BLaER1 (cell line): ENCODE data around the gene EPHA10.

Source experiments
- H3K27ac ChIP-seq: shearing (Covaris generic); formaldehyde crosslinking; 2 replicates; pipeline ENCODE4 v1.8.1; 2022
- H3K27me3 ChIP-seq: shearing (Covaris generic); formaldehyde crosslinking; 2 replicates; pipeline ENCODE4 v1.8.1; 2022
- H3K36me3 ChIP-seq: shearing (Covaris generic); formaldehyde crosslinking; 2 replicates; pipeline ENCODE4 v1.8.1; 2022
- H3K4me1 ChIP-seq: shearing (Covaris generic); formaldehyde crosslinking; 2 replicates; pipeline ENCODE4 v1.8.1; 2022
- H3K4me2 ChIP-seq: shearing (Covaris generic); formaldehyde crosslinking; 2 replicates; pipeline ENCODE4 v1.8.1; 2022
- H3K4me3 ChIP-seq: shearing (Covaris generic); formaldehyde crosslinking; 2 replicates; pipeline ENCODE4 v1.8.1; 2022
- H3K9ac ChIP-seq: shearing (Covaris generic); formaldehyde crosslinking; 2 replicates; pipeline ENCODE4 v1.8.1; 2022
- H3K9me3 ChIP-seq: shearing (Covaris generic); formaldehyde crosslinking; 2 replicates; pipeline ENCODE4 v1.8.1; 2022
- H4K20me1 ChIP-seq: shearing (Covaris generic); formaldehyde crosslinking; 2 replicates; pipeline ENCODE4 v1.8.1; 2022
- Cebpa-rat ChIP-seq: shearing (Covaris generic); IDR thresholded peaks from 2 replicates; pipeline ENCODE4 v1.8.1; 2022

Gene EPHA10

DNA sequence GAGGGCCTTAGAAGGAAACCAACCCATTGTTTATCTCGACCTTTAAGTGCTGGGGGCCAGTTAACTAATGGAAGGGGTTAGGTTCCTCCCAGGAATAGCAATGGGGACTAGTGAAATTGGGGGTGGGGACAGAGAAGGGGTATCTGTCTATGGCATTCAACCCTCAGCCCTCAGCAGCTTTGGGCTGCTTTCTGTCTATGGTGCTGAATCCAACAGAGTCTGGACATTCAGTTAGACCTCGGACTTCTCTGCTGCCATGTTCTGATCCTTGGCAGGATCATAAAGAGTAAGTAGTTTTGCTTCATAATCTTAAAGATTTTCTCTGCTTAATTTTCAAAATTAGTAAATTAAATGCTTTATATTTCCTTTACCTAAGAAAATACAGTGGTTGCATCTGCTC lies 2.6 kb upstream of the EPHA10 start:
- H3K36me3 ChIP-seq = no peaks in the 10 kb centered on the region
- no peaks in the 10 kb centered on the region for H3K9me3 ChIP-seq
- H4K20me1 ChIP-seq = no peaks in the 10 kb centered on the region
- H3K4me2 ChIP-seq = no peak overlapping the region
- no peak overlapping the region for H3K27ac ChIP-seq
- H3K9ac ChIP-seq = no peak overlapping the region
- peaks cover 15% of the 10 kb centered on the region; the same call in 1 of the 2 replicates for H3K4me1 ChIP-seq
- no peak for TF ChIP-seq Cebpa-rat
- H3K4me3 ChIP-seq = no peak overlapping the region
- peaks cover 51% of the 10 kb centered on the region for H3K27me3 ChIP-seq

- Histone ChIP-seq H4K20me1 (no peaks in the 10 kb centered on the region), H3K4me3 (no peak overlapping the region), H3K4me2 (no peak overlapping the region), H3K4me1 (peaks cover 15% of the 10 kb centered on the region; the same call in 1 of the 2 replicates), H3K9me3 (no peaks in the 10 kb centered on the region), H3K36me3 (no peaks in the 10 kb centered on the region), H3K9ac (no peak overlapping the region), H3K27ac (no peak overlapping the region), H3K27me3 (peaks cover 51% of the 10 kb centered on the region)
- TF ChIP-seq Cebpa-rat = no peak
Measured at GRCh38 chr1:37765916-37766664, 1.2 kb upstream of the EPHA10 start.

DNA sequence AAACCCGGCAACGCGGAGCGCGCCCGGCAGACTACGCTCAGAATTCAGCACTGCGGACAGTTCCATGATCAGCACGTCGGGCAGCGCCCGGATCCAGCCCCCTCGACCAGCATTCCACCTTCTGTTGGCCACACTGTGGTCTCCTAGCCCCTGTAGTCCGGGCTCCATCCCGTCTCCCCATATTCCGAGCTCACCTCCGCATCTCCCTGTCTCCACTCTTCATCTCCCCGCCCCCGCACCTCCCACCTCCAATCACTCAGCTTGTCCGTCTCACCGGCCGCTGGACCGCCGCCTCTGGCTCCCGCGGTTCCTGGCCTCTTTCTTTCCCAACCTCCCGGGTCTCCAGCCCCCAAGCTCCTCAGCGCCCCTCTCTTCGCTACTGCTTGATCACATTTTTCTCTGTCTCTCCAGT lies 500 bp downstream of the EPHA10 start:
- no peaks in the 10 kb centered on the region for H3K36me3 ChIP-seq
- TF ChIP-seq Cebpa-rat = no peak
- no peak overlapping the region for H3K4me2 ChIP-seq
- H3K9me3 ChIP-seq = no peaks in the 10 kb centered on the region
- no peaks in the 10 kb centered on the region for H4K20me1 ChIP-seq
- H3K4me3 ChIP-seq = no peak overlapping the region
- no peak overlapping the region for H3K9ac ChIP-seq
- H3K27me3 ChIP-seq = peaks cover 50% of the 10 kb centered on the region
- H3K27ac ChIP-seq = no peak overlapping the region
- peaks cover 15% of the 10 kb centered on the region; the same call in 1 of the 2 replicates for H3K4me1 ChIP-seq

- Histone ChIP-seq H3K4me1 (peaks cover 15% of the 10 kb centered on the region; the same call in 1 of the 2 replicates), H3K36me3 (no peaks in the 10 kb centered on the region), H3K4me2 (no peak overlapping the region), H3K9me3 (no peaks in the 10 kb centered on the region), H3K27me3 (peaks cover 45% of the 10 kb centered on the region), H4K20me1 (no peaks in the 10 kb centered on the region), H3K27ac (no peak overlapping the region), H3K9ac (no peak overlapping the region), H3K4me3 (no peak overlapping the region)
- no peak for TF ChIP-seq Cebpa-rat
Measured at GRCh38 chr1:37763791-37764413, 1.0 kb downstream of the EPHA10 start.

DNA sequence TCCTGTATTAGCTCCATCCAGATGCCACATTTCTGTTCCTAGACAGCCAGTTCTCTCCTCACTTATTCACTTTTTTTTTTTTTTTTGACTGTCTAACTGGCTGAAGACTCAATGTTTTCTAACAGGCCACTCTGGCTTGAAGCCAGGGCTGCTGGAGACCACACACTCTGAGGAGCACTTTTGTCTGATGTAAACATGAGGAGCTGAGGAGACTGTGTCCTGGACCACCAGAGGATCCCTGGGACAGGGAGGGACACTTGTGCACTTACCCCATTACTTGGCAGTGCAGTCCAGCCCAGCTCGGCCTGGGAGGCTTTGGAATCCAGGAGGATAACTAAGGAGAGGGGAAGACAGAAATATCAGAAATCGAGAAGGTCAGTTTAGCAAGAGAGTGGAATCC lies 2.4 kb downstream of the EPHA10 start:
- H3K4me1 ChIP-seq = peaks cover 15% of the 10 kb centered on the region; the same call in 1 of the 2 replicates
- H3K9me3 ChIP-seq = no peaks in the 10 kb centered on the region
- H3K36me3 ChIP-seq = no peaks in the 10 kb centered on the region
- H3K27ac ChIP-seq = no peak overlapping the region
- no peaks in the 10 kb centered on the region for H4K20me1 ChIP-seq
- no peak overlapping the region for H3K9ac ChIP-seq
- no peak overlapping the region for H3K4me3 ChIP-seq
- H3K27me3 ChIP-seq = peaks cover 37% of the 10 kb centered on the region
- no peak overlapping the region for H3K4me2 ChIP-seq
- TF ChIP-seq Cebpa-rat = no peak

GRCh38 chr1:37761416-37762095 lies 3.4 kb downstream of the EPHA10 start:
- no peak overlapping the region for H3K4me3 ChIP-seq
- no peak overlapping the region for H3K4me2 ChIP-seq
- H3K9ac ChIP-seq = no peak overlapping the region
- no peaks in the 10 kb centered on the region for H3K36me3 ChIP-seq
- no peaks in the 10 kb centered on the region for H3K9me3 ChIP-seq
- TF ChIP-seq Cebpa-rat = no peak
- H4K20me1 ChIP-seq = no peaks in the 10 kb centered on the region
- H3K27me3 ChIP-seq = peaks cover 27% of the 10 kb centered on the region
- H3K27ac ChIP-seq = no peak overlapping the region
- H3K4me1 ChIP-seq = peaks cover 10% of the 10 kb centered on the region; the same call in 1 of the 2 replicates

- H3K4me3 ChIP-seq = no peak overlapping the region
- H3K4me1 ChIP-seq = no peaks in the 10 kb centered on the region
- no peaks in the 10 kb centered on the region for H4K20me1 ChIP-seq
- no peaks in the 10 kb centered on the region for H3K9me3 ChIP-seq
- H3K27ac ChIP-seq = no peak overlapping the region
- H3K9ac ChIP-seq = no peak overlapping the region
- H3K36me3 ChIP-seq = no peaks in the 10 kb centered on the region
- no peak for TF ChIP-seq Cebpa-rat
- H3K27me3 ChIP-seq = peaks cover 6% of the 10 kb centered on the region; the same call in 1 of the 2 replicates
- H3K4me2 ChIP-seq = no peak overlapping the region
Measured at GRCh38 chr1:37759451-37759850, 5.5 kb downstream of the EPHA10 start.

DNA sequence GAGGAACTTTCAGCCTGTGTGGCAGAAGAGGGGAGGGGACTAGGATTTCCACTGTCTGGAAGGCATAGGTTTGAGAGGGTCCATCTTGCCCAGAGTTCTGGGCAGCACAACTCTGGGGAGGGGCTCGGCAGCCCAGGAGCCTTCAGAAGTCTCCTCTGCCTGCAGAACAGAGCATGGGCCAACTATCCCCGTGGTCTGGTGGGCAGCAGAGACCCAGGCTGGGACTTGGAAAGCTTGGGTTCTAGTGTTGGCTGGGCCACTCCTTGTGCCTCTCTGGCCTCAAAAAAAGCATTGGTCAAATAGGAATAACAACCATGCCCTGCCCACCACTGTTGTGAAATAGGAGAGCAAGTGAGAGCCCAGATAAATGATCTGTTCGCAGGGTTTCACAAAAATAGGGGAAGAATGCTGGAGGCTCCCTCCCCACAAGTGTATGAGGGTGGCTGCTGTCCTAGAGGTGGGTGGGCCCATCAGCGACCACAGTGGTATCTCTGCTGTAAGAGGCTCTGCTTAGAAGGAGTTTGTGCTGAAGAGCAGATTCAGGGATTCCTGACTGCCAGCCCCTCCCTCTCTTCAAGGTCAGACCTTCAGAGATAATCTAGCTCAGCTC lies 8.9 kb downstream of the EPHA10 start:
- H3K27ac ChIP-seq = no peak overlapping the region
- H3K9me3 ChIP-seq = no peaks in the 10 kb centered on the region
- H3K4me1 ChIP-seq = no peaks in the 10 kb centered on the region
- no peaks in the 10 kb centered on the region for H3K36me3 ChIP-seq
- no peak overlapping the region for H3K4me3 ChIP-seq
- no peaks in the 10 kb centered on the region for H4K20me1 ChIP-seq
- no peak for TF ChIP-seq Cebpa-rat
- H3K27me3 ChIP-seq = 0 out of 2 replicates have a peak, but pooled peaks cover 5% of the 10 kb centered on the region
- H3K4me2 ChIP-seq = no peak overlapping the region
- no peak overlapping the region for H3K9ac ChIP-seq

DNA sequence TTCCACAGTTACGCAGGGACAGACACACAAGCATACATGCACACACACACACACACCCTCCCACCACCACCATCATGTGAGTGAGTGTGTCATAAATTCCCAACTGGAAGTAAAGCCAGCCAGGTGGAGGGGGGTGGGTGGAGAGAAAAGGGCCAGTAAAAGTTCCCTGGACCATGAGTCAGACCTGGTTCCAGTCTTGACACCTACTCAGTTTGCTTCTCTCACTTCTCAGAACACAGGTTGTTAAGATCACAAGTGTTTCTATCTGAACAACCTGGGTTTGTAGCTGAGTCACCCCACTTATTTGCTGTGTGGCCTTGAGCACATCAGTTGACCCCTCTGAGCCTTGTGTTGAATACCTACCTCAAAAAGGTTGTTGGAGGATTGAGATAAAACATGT lies 9.6 kb downstream of the EPHA10 start:
- no peak overlapping the region for H3K9ac ChIP-seq
- no peaks in the 10 kb centered on the region for H3K9me3 ChIP-seq
- H3K27me3 ChIP-seq = 0 out of 2 replicates have a peak, but pooled peaks cover 5% of the 10 kb centered on the region
- no peak overlapping the region for H3K4me3 ChIP-seq
- no peak overlapping the region for H3K4me2 ChIP-seq
- no peaks in the 10 kb centered on the region for H4K20me1 ChIP-seq
- H3K27ac ChIP-seq = no peak overlapping the region
- no peak for TF ChIP-seq Cebpa-rat
- no peaks in the 10 kb centered on the region for H3K4me1 ChIP-seq
- no peaks in the 10 kb centered on the region for H3K36me3 ChIP-seq
